ENCODE results near the gene ZNF593. TPM values are rescaled to one million over a fixed set of nuclear protein-coding genes. Genes with fewer than 3 reads are reported as not detected.

Gene ZNF593
- total RNA-seq, 1 experiment from 2014 or later: 41.0 TPM

DNA sequence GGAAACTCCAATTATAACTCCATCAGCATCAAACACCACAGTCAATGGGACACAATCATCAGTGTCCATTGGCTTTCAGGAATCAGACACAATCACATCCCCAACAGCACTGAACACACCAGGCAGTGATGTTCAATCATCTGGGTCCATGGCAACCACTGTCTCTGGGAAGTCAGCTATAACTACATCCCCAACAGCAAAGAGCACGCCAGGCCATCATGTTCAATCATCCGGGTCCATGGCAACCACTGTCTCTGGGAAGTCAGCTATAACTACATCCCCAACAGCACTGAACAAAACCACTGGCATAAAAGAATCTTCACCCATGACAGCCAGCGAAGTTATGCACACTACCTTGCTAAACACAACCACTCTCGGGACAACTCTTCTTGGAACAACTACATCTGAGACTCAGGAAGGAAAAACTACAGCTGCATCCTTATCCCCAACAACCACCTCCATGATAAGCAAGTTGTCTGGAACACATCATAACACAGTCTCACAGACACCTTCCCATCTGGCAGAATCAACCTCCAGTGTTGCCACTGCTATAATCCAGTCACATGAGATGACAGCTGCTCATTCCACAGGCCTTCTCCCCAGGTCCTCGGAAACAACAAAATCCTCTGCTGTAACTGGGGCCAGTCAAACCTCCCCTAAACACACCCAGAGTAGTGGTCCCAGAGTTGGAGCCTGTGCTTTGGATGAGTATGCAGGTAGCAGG lies 40.6 kb downstream of the ZNF593 start:
- no peak for DNase-seq (ENCODE audit: low spot score)

DNA sequence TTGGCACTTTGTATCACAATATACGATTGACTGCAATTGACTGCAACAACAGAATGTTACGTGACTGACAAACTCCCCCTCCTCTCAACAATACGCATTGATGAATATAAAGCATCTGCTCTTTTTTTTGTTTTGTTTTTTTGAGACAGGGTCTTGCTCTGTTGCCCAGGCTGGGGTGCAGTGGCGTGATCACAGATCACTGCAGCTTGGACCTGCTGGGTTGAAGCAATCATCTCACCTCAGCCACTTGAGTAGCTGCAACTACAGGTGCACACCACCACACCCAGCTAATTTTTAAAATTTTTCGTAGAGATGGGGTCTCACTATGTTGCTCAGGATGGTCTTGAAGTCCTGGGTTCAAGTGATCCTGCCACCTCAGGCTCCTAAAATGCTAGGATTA lies 43.0 kb downstream of the ZNF593 start:
- no peak for DNase-seq (ENCODE audit: low spot score)

DNA sequence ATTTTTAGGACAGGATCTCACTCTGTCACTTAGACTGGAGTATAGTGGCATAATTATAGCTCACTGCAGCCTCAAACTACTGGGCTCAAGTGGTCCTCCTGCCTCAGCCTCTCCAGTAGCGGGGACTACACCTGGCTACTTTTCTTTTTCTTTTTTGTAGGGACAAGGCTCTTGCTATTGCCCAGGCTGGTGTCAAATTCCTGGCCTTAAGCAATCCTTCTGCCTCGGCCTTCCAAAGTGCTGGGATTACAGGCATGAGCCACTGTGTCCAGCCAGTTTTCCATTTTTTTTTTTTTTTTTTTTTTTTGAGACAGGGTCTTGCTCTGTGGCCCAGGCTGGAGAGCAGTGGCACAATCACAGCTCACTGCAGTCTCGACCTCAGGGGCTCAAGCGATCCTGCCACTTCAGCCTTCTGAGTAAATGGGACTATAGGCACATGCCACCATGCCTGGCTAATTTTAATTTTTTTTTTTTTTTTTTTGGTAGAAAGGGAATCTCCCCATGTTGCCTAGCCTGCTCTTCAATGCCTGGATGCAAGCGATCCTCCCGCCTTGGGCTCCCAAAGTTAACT lies 43.7 kb downstream of the ZNF593 start:
- DNase-seq (ENCODE audit: low spot score): no peak

DNA sequence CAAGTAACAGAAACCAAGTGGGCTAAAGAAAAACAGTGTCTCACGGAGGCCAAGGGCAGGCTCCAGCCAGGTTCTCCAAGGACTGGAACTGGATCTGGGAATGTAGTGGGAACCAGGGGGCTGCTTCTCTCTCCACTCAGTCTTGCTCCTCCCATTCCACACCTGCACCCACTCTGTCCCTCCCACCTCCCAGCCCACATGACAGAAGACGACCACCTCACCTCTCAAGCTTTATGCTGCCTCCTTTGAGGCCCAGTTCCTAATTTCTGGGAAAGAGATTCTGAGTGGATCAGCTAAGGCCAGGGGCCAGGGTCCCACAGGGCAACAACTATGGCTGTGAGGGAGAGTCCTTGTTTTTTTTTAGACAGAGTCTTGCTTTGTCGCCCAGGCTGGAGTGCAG lies 45.5 kb downstream of the ZNF593 start:
- DNase-seq (ENCODE audit: low spot score): no peak

DNA sequence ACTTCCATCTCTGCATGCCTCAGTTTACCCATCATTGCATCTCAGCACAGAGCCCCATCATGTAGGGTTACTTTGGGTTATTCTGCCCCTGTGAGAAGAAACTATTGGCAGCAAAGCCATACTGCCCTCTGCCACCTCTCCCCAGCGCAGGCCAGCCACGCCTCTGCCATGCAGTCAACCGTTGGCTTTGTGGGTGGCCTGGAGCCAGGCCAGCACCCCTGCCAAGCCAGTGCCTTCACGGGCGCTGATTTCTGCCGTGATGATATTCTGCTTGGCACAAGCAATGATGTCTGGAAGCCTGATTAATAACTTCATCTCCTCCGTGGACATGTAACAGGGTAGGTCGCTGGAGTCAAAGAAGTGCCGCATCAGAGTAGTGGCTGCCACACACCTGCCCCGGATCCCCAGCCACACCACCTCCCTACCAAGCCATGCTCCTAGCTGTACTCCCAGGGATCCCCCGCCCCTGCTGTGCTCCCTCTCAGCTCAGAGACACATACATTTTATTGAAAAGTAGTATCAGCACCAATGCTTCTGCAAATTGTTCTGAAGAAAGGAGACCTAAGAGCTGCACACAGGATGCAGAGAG lies 49.3 kb downstream of the ZNF593 start:
- peak; percentile 44 for DNase-seq (ENCODE audit: low spot score)

Other genes with a start within 250 kb of the ZNF593 start
- 5.6 and 8.3 TPM in 2 replicates for gene PAFAH2, start 171.8 kb upstream of the ZNF593 start, total RNA-seq (2014; rRNA removed; shearing (Covaris generic))
- not detected in 2 replicates for gene EXTL1, start 148.1 kb upstream of the ZNF593 start, total RNA-seq (2014; rRNA removed; shearing (Covaris generic))
- gene SLC30A2, start 123.8 kb upstream of the ZNF593 start, total RNA-seq (2014; rRNA removed; shearing (Covaris generic)): not detected in 2 replicates
- gene TRIM63, start 102.3 kb upstream of the ZNF593 start, total RNA-seq (2014; rRNA removed; shearing (Covaris generic)): not detected in 2 replicates
- 5.7 and 7.3 TPM in 2 replicates for gene PDIK1L, start 58.1 kb upstream of the ZNF593 start, total RNA-seq (2014; rRNA removed; shearing (Covaris generic))
- 0.04 and 0.12 TPM in 2 replicates for gene FAM110D, start 10.8 kb upstream of the ZNF593 start, total RNA-seq (2014; rRNA removed; shearing (Covaris generic))
- not detected in 2 replicates for gene C1orf232, start 945 bp upstream of the ZNF593 start, total RNA-seq (2014; rRNA removed; shearing (Covaris generic))
- gene ZNF593OS, start 1.9 kb downstream of the ZNF593 start, total RNA-seq (2014; rRNA removed; shearing (Covaris generic)): not detected in 2 replicates
- not detected in 2 replicates for gene CNKSR1, start 7.6 kb downstream of the ZNF593 start, total RNA-seq (2014; rRNA removed; shearing (Covaris generic))
- not detected in 2 replicates for gene CATSPER4, start 20.7 kb downstream of the ZNF593 start, total RNA-seq (2014; rRNA removed; shearing (Covaris generic))
- 18.1 and 21.3 TPM in 2 replicates for gene CEP85, start 64.3 kb downstream of the ZNF593 start, total RNA-seq (2014; rRNA removed; shearing (Covaris generic))
- 77.7 and 126 TPM in 2 replicates for gene SH3BGRL3, start 110.2 kb downstream of the ZNF593 start, total RNA-seq (2014; rRNA removed; shearing (Covaris generic))
- 0.74 and 3.8 TPM in 2 replicates for gene UBXN11, start 136.7 kb downstream of the ZNF593 start, total RNA-seq (2014; rRNA removed; shearing (Covaris generic))
- 3.0 TPM in 1 of 2 replicates, not detected in the other for gene CD52, start 148.1 kb downstream of the ZNF593 start, total RNA-seq (2014; rRNA removed; shearing (Covaris generic))
- gene CRYBG2, start 184.2 kb downstream of the ZNF593 start, total RNA-seq (2014; rRNA removed; shearing (Covaris generic)): not detected in 2 replicates
- gene ZNF683, start 202.8 kb downstream of the ZNF593 start, total RNA-seq (2014; rRNA removed; shearing (Covaris generic)): not detected in 2 replicates
- not detected in 2 replicates for gene LIN28A, start 240.9 kb downstream of the ZNF593 start, total RNA-seq (2014; rRNA removed; shearing (Covaris generic))

Data from H4 (cell line).